Measurements from ENCODE around the gene TJP1. TPM values are rescaled to one million over a fixed set of nuclear protein-coding genes. Genes with fewer than 3 reads are reported as not detected.

Gene TJP1
- total RNA-seq = 120 TPM

DNA sequence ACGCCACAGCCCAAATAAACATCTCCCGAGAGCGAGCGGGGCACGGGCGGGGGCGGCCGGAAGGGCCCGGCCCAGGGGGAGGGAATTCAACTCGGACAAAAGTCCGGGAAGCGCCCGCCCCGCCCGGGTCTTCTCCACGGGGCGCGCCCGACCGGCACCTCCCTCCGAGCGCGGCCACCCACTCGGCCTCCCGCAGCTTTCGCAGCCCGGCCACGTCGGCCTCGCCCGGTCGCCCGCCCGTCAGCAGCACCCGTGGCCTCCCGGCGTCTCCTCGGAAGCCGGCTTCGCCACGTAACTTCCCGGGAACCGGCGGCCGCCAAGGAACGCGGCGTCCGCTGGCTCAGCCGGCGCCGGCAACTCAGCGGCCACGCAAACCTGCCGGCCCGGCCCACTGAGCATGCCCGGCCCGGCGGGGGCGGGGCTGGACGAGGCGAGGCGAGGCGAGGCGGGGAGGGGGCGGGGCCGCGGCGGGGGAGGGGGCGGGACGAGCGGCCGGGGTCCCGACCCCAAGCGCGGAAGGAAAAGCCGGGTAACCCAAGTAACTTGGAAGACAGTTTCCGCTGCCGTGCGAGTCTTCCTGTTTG lies at the start of gene TJP1:
Gene TJP1, minus strand, starts transcription at position 369 of the 584 bp plus-strand sequence. CDS start 440 bp downstream, outside the sequence.
- peak; percentile 68 for DNase-seq (ENCODE audit: low spot score)

- DNase-seq (ENCODE audit: low spot score) = no peak
These were observed 49.1 kb upstream of the TJP1 start for GRCh38 chr15:29871401-29871800.

DNA sequence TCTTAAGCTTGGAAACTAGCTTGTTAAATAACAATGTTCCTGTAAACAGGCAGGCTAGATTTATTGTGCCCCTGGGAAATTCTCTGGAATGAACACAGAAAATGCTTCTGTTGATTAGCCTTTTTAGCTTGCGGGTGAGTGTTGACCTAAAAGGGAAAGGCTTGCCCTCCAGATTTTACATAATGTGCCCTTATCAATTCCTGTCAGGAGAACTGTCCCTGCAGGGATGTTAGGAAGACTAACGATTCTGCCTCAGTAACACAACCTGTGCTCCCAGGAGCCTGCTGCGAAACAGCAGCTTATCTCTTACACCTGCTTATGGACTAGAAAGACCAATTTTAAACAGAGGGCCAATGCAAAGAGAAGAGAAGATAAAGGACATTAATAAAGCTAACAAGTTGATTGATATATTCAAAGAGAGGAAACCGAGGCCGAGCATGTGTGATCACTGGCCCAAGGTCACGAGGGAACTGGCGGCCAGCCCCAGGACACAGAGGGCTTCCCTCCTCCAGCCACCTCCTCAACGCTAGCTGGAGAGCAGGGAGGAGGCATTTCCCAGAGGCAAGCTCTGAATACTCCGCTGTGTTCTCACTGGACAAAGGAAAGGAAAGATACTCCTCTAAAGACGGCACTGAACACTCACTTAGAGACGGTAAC lies 48.4 kb upstream of the TJP1 start:
- no peak for DNase-seq (ENCODE audit: low spot score)

GRCh38 chr15:29867241-29868000 lies 45.2 kb upstream of the TJP1 start:
- no peak for DNase-seq (ENCODE audit: low spot score)

- no peak for DNase-seq (ENCODE audit: low spot score)
These were observed 44.1 kb upstream of the TJP1 start for GRCh38 chr15:29866337-29866736.

DNA sequence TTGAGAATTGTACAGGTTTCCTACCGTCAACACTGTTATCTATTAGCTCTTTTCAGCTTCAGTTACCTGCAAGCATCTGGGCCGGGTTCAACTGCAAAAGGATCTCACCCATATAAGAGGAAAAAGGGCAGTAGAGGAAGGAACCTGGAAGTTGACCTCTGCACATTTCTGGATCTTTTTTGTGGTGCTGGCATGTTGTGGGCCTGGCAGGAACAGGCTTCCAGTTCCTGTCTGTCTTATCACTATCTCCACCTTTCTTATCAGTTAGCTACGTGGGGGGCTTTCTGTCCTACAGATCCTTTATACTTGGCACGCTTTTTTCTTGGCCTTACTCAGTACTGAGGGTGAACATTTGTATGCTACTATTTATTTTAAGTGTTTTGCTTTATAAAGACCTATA lies 42.2 kb upstream of the TJP1 start:
- no peak for DNase-seq (ENCODE audit: low spot score)

DNA sequence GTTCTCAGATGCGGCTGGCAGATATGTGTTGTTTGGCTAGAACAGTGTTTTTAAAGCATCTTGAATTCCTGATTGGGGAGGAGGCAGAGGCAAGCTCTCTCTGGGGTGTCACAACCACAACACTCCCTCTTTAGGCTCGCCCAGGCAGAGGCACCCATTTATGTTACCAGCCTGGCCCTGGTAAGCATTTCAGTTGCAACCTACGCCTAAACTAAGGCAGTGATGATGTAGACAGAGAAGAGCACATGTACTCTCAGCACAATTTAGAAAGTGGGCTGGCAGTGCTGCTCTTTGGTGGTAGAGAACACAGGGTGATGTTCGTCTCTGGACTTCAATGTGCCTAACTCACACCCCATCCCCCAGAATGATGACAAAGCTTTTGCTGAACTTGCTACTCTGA lies 41.2 kb upstream of the TJP1 start:
- no peak for DNase-seq (ENCODE audit: low spot score)

GRCh38 chr15:29862271-29862670 lies 40.0 kb upstream of the TJP1 start:
- DNase-seq (ENCODE audit: low spot score) = no peak

DNA sequence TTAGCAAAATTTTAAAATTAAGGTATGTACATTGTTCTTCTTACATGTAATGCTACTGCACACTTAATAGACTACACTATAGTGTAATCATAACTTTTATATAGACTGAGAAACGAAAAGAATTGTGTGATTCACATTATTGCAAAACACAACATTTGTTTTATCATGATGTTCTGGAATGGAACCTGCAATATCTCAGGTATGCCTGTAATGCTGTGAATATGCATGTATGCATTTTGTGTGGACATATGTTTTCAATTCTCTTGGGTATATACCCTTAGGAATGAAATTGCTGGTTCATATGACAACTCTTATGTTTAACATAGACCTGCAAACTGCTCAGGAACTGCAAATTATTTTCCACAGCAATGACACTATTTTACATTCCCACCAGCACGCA lies 38.6 kb upstream of the TJP1 start:
- DNase-seq (ENCODE audit: low spot score) = no peak

DNA sequence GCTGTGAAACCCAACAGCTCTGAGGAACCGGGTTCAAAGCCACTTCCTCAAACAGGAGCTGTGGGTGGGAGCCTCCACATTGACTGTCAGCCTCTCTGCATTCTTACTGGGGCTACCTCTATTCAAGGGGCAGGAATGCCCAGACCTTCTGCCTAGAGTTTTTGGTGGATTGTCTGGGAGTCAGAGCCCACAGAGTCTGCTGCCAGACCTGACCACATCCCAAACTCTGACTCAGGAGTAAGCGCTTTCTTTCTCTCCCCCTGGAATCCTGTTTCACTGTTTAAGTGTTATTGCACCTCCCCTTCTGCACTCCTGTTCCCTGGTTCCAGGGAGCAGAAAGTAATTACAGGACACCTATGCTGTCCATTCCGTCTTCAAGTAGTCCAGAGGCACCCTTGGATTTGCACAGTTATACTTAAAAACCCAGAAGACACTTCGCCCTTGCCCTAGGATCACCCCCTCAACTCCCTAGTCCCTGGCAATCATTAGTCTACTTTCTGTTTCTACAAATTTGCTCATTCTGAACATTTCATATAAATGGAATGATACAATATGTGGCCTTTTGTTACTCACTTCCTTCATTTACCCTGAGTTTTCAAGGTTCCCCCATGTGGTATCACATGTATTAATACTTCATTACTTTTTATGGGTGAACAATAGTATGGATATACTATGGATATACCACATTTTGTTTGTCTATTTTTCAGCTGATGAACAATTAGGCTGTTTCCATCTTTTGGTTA lies 37.9 kb upstream of the TJP1 start:
- no peak for DNase-seq (ENCODE audit: low spot score)

GRCh38 chr15:29859293-29859692 lies 37.0 kb upstream of the TJP1 start:
- DNase-seq (ENCODE audit: low spot score) = no peak

DNA sequence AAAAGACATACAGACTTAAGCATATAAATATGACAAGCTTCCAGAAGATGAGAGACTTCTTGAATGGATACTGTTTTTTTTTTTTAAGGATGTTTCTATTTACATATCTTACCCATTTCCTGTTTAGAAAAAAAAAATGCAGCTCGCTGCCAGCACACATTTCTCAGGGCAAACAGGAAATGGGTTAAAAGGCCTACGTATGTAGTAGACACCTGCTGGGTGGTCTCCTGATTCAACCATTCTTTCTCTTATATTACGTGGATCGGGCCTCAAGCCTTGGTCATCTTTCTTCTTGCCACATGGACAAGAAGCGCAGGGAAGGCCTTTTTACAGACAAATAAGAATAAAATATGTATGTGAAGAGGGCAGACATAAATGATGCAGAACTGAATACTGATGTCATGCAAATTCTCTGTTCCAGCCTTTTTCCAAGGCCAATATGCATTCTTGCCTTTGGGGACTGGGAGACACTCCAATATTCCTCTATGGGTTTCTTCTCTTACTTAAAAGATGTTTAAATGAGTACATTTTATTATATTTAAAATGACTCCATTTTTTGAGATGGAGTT lies 35.0 kb upstream of the TJP1 start:
- DNase-seq (ENCODE audit: low spot score) = no peak

DNA sequence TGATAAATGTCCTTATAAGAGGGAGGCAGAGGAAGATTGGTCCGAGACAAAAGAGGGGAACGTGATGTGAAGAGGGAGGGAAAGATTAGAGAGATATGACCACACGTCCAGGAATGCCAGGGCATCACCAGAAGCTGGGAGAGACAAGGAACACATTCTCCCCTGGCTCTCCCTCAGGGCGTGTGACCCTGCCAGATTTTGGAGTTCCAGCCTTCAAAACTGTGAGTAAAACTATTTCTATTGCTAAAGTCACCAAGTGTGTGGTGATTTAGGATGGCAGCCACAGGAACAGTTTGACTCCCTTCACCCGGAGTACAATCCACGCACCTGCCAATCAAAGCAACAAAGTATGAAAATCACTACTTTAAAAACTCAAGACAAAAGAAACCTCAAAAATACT lies 32.1 kb upstream of the TJP1 start:
- DNase-seq (ENCODE audit: low spot score) = no peak

DNA sequence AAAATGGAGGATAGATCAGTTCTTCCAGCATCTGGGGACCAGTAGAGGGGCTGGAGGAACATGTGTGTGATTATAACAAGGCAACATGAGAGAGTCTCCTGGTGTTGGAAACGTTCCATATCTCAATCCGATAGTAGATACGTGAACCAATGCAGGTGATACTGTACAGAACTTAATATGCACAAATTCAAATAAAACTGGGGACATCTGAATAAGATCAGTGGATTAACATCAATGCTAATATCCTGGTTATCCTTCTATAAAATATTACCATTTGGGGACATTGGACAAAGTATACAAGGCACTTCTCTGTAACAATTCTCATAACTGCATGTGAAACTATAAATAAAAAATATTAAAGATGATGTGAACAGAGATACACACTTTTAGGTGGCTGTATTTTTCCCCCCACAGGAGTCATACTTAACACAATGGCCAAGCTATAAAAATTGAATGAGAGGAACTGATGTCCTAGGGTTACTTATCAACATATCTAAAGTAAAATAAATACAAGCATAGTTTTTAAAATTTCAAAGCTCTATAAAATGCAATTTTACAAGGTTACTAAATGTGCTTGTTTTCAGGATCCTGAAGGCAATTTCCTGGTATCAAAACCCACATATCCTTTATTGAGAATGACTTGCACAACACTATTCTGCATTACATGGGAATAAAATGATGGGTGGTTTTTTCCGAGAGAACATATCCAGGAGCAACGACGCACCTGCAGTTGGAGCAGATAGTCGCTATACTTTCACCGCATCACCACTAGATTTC lies 31.1 kb upstream of the TJP1 start:
- DNase-seq (ENCODE audit: low spot score) = no peak

DNA sequence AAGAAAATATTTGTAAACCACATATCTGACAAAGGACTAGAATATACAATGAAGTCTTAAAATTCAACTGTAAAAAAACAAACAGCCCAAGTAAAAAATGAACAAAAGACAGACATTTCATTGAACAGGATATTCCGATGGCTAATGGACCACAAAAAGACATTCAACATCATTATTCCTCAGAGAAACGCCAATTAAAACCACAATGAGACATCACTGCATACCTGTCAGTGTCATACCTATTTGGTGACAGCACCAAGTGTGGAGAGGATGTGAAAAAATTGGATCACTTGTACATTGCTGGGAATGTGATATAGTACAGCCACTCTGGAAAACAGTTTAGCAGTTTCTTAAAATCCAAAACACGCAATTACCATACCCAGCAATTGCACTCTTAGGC lies 29.9 kb upstream of the TJP1 start:
- DNase-seq (ENCODE audit: low spot score) = no peak

GRCh38 chr15:29849716-29850115 lies 27.4 kb upstream of the TJP1 start:
- no peak for DNase-seq (ENCODE audit: low spot score)

DNA sequence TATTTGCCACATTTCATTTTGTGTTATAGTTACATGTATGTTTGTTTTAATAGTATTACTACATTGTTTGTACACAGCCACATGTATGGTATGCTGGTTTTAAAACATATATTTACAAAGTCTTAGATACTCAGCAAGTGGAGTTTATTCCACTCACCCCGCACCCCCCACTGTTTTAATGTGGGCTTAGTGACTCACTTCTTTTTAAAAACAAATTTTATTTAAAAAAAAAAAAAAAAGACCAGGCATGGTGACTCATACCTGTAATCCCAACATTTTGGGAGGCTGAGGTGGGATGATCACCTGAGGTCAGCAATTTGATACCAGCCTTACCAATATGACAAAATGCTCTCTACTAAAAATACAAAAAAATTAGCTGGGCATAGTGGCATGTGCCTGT lies 26.9 kb upstream of the TJP1 start:
- no peak for DNase-seq (ENCODE audit: low spot score)

GRCh38 chr15:29844290-29844903 lies 22.1 kb upstream of the TJP1 start:
- no peak for DNase-seq (ENCODE audit: low spot score)

DNA sequence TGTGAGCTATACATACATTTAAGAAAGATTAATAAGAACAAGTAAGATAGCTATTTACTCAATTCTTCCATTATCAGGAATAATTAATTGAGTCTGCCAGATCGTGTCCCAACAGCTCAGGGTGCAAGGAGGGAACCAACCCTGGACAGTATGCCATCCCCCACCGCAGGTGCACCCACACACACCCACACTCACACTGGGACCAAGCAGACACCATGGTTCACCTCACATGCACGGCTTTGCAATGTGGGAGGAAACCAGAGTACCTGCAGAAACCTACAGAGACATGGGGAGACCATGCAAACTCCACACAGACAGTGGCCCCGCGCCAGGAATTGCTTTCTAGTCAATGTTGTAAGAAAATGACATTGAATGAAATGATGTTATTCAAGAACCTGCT lies 20.0 kb upstream of the TJP1 start:
- DNase-seq (ENCODE audit: low spot score) = no peak

- no peak for DNase-seq (ENCODE audit: low spot score)
These were observed 18.7 kb upstream of the TJP1 start for GRCh38 chr15:29840926-29841325.

GRCh38 chr15:29840054-29840453 lies 17.8 kb upstream of the TJP1 start:
- no peak for DNase-seq (ENCODE audit: low spot score)

Data from ureter (tissue), 1 donor.